Vagina (tissue), 2 donors: Measurements from ENCODE around the gene UBE2N.

ENCODE experiments used
- POLR2A ChIP-seq, 2 donors: fragments of 450-650 bp; IDR thresholded peaks; one replicate each; pipeline ENCODE4 v1.6.1; 2017; ENCODE audit warnings: antibody characterized with exemption in 2 of 2, mild to moderate bottlenecking in 2 of 2, moderate library complexity in 2 of 2
- POLR2AphosphoS5 ChIP-seq, 2 donors: sonication (generic); formaldehyde crosslinking; IDR thresholded peaks; one replicate each; pipeline ENCODE4 v1.9.0; 2017; ENCODE audit warnings: antibody characterized with exemption in 2 of 2, mild to moderate bottlenecking in 2 of 2, low read depth in 1 of 2; ENCODE audit not compliant: insufficient read depth in 1 of 2
- TF ChIP-seq, protein P1 (sequence below), 3 experiments: fragments of 450-650 bp in 2 of 3; fragments of 200-600 bp in 1 of 3; sonication (generic) in 1 of 3; IDR thresholded peaks; one replicate each; pipeline ENCODE4 v1.5.1; 2017 to 2019; ENCODE audit warnings: antibody characterized with exemption in 3 of 3, mild to moderate bottlenecking in 2 of 3, moderate library complexity in 2 of 3

DNA sequence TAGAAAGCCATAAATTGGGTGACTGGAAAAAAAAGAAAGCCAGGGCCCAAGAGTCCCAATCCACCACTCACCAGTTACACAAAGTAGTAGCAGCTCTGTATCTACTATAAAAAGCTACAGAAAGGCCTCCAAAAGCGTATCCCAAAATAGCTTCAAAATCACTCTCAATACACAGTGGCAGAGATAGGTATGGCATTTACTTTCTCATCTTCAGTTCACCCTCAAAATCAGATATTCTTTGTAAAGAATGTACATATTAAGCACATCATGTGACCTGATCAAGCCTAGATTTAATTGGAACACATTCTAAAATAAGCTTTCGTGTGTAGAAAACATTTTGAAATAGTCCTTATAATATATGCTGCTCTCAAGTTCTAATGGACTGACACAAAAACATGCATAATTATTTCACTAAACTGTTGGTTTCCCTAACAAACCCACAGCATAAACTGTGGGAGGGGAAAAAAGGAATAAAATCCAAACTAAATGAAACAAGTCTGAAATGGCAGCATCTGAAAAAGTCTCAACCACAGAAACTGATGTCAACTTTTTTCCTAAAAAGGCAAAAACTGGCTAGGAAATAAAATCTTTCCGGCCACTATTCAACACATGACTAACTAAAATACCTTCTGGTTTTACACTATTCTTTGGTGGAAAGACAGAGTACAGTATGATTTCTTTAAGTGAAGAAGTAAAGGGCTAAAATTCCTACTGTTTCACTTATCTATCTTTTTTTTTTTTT, 25.9 kb downstream of the UBE2N start:
- TF ChIP-seq, protein P1, sequence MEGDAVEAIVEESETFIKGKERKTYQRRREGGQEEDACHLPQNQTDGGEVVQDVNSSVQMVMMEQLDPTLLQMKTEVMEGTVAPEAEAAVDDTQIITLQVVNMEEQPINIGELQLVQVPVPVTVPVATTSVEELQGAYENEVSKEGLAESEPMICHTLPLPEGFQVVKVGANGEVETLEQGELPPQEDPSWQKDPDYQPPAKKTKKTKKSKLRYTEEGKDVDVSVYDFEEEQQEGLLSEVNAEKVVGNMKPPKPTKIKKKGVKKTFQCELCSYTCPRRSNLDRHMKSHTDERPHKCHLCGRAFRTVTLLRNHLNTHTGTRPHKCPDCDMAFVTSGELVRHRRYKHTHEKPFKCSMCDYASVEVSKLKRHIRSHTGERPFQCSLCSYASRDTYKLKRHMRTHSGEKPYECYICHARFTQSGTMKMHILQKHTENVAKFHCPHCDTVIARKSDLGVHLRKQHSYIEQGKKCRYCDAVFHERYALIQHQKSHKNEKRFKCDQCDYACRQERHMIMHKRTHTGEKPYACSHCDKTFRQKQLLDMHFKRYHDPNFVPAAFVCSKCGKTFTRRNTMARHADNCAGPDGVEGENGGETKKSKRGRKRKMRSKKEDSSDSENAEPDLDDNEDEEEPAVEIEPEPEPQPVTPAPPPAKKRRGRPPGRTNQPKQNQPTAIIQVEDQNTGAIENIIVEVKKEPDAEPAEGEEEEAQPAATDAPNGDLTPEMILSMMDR (IDR thresholded peaks at IDR 0.05) = no peak
- no peak for TF ChIP-seq POLR2AphosphoS5 (IDR thresholded peaks at IDR 0.05; ENCODE audit: insufficient read depth in 1 of 2, low read depth in 1 of 2)
- TF ChIP-seq POLR2A (IDR thresholded peaks at IDR 0.05) = no peak
